HG02870 (cell line): ENCODE data around the gene GRIA3.
A peak's percentile ranks its signal among the peaks of the same experiment; 100 is the strongest.

ENCODE experiments used
- ATAC-seq: cut with Tn5 transposase; IDR thresholded peaks from one replicate; pipeline ENCODE4 v1.9.1; 2021; ENCODE audit warnings: mild to moderate bottlenecking, moderate library complexity; ENCODE audit not compliant: unreplicated experiment

The GRIA3 gene

DNA sequence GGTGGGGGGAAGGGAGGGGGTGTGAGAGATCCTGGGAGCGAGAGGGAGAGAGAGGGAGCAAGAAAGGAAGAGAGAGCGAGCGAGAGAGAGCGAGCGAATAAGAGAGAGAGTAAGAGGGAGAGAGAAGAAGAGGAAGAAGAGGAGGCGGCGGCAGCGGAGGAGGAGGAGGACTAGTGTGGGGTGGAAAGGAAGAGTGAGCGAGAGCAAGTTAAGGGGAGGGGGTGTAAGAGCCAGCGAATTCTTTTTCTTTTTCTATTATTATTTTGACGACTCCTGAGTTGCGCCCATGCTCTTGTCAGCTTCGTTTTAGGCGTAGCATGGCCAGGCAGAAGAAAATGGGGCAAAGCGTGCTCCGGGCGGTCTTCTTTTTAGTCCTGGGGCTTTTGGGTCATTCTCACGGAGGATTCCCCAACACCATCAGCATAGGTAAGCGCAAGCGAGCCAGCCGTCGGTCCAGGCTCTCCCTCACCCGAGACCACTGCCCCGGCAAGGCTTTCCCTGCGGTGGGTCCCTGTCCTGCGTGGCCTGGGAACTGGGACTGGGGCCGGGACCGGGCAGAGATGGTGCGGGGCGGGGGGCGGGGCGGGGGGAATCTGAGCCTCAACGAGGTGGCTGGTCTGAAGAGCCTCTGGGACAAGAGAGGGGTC is at the start of gene GRIA3:
TSS of gene GRIA3 (plus strand) at position 60 of the 647 bp plus-strand sequence. CDS start at position 318, 258 bp downstream.
- no peak for ATAC-seq

DNA sequence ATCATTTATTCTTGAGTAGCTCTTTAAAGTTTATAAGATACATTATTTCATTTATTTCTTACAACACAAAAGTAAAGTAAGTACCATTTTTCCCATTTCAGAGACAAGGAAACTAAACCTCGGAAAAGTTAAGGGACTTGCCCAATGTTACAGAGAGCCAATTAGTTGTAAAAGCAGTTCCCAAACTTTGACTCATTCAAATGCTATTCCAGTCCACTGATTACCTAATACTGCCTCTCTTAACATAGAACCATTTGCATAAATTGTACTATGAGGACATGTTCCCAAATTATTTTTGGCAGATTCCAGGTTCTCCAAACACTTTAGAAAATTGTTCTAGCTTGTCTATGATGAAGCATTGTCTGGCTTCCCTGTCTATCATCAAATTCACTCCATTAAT is 45.6 kb upstream of the GRIA3 start:
- ATAC-seq: no peak

DNA sequence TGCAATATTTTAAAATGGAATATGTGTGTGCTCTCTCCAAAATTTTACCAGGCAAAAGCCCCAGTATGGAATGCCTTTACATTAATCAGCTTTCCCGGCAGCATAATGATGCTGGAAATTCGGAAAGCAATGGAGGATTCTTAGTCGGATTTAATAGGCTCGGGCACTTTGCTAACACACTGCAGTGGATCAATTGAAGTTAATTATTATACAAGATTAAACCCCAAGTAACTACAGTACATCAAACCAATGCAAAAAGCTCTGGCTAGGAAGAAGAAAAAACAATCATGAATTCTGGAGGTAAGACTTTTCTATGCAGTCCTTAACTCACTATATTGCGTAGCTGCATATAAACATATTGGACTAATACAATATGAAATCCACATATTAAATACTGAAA is 43.6 kb upstream of the GRIA3 start:
- ATAC-seq: no peak

DNA sequence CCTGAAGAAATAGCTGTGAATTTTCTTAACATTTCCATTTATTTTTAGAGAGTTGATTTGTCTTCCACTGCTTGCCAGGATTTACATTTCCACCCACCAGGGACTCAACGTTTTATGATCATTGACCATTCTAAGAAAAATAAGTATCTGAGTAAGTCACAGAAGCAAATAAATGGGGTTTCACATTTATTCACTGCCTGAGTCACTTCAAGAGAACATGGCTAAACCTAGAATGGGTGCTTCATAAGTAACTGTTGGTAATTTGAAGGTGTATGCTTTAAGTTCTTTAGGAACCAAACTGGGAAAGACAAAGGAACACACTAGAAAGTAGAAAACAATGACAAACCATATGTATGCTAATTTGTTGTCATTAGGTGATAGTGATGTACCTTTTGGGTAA is 43.2 kb upstream of the GRIA3 start:
- ATAC-seq: no peak

DNA sequence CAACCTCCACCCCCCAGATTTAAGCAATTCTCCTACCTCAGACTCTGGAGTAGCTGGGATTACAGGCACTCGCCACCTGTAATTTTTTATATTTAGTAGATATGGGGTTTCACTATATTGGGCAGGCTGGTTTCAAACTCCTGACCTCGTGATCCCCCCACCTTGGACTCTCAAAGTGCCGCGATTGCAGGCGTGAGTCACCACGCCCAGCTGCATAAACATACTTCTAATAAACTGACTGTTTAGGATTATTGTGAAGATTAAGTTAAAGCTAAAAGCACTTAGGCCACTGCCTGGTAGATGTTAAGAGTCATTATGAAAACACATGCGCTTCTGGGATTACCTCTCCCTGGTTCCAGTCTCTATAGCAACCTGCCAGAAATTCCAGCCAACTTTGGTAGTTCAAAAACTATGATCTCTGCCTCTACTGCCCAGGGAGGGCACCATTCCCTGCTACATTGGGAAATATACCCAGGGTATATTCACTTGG is 30.2 kb upstream of the GRIA3 start:
- no peak for ATAC-seq

DNA sequence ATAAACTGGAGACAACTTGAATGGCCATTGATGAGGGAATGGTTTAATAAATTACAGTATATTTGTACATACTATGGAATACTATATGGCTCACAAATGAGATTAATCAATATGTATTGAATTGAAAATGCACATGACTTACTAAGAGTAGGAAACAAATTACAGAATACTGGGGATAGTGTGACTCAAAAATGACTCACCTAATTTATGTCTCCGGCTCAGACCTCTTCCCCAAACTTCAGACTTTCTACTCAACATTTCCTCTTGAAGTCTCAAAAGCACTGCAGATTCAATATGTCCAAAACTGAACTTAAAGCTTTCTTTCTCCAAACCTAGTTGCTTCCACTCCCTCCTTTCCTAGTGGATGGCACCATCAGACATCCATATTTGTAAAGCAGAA is 28.8 kb upstream of the GRIA3 start:
- no peak for ATAC-seq

DNA sequence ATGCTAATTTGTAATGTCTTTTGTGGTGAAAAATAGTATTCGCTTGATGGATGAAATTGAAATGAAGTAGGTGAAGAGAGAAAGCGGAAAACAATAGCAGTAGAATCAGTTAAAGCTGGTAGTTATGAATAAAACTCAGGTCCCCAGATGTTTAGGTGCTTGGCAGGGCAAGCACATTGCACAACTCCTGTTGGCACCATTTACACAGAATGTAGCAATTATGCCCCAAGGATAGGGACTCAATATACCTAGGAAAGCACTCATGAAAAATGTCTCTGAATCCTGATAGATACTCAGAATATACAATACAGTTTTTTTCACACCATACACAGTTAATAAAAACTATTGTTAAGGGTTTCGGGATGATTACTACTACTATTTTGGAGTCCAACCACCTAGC is 26.5 kb upstream of the GRIA3 start:
- ATAC-seq: no peak

DNA sequence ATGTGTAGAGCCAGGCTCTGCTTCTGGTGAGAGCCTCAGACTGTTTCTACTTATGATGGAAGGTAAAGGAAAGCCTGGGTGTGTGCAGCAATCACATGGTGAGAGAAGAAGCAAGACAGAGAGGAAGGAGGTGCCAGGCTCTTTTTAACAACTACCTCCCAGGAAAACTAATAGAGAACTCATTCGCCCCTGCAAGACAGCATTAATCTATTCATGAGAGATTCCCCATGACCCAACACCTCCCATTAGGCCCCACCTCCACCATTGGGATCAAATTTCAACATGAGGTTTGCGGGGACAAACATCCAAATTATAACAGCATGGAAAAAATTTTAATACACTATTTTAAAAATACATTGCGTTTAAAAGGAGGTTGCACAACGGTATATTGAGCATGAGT is 24.7 kb upstream of the GRIA3 start:
- ATAC-seq: no peak

DNA sequence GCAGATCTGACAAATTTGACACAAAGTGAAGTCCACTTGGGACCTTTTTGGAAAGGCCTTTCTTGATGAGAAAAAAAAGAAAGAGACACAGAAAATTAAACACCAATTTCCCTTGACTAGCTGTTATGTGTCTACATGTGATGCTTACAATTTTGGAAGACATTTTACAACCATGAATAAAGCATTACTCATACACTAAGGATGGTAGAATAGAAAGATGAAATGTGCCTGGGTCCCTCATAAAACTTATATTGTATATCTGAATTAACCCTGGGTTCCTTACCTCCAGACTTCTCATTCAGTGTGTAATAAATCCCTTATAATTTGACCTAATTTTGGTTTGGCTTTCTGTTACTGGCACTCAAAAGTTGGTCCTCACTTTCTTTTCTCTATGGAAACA is 16.5 kb upstream of the GRIA3 start:
- ATAC-seq: no peak

DNA sequence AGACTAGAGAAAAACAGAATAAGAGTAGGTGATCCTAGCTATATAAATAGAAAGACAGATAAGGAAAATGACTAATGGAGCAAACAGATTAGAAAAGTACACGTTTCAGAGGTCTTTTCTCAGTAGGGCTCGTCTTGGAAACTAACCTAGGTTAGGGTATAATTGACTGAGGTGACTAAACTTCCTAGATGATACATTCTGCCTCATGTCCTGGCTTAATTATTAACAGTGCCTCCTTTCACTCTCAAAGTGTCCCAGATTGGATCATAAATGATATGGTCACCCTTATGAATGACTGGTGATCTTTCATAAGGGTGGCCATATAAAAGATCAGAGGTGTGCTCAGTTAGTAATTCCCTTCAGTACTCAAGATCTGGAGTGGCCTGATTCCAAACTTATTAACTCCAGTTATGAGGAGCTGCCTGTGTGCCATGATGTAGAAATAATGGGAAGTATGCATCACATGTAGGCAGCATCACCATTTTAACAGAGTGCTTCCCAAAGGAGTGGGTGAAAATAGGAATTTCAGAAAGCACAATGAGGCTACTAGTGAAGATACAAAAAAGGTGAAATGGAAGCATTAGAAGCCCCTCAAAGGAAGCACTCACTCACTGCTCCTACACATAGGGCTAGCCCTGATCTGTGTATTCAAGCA is 14.7 kb upstream of the GRIA3 start:
- ATAC-seq: no peak

DNA sequence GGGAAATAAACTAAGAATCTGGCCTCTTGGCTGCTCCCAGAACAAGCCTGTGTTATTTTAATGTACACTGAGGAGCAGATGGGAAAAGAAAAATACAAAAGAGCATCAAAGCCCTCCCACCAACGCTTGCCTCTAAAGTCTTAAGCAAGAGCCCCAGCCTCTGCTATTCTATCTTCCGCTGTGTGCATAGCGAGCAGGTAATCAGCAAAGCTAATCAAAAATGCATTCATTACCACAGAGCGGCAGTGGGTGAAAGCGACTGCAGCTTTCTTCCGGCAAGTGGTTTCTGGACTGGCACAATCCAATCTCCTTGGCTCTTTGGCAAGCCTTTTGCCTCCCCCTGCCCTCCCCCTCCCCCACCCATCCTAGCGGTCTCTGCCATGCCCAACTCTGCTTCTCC is 13.5 kb upstream of the GRIA3 start:
- ATAC-seq: no peak

DNA sequence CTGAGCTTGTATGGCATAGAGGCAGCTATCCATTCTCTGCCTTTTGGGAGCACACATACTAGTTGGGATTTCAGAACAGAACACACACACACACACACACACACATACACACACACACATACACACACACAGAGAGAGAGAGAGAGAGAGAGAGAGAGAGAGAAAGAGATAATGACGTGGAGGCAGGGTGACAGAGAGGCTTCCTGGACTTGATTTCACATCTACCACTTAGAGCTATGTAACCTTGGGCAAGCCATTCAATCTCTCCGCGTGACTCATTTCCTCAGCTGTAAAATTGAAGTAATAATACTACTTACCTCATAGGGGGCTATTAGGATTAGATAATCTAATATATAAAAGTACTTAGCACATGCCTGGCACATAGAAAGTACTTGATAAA is 12.3 kb upstream of the GRIA3 start:
- ATAC-seq: no peak

DNA sequence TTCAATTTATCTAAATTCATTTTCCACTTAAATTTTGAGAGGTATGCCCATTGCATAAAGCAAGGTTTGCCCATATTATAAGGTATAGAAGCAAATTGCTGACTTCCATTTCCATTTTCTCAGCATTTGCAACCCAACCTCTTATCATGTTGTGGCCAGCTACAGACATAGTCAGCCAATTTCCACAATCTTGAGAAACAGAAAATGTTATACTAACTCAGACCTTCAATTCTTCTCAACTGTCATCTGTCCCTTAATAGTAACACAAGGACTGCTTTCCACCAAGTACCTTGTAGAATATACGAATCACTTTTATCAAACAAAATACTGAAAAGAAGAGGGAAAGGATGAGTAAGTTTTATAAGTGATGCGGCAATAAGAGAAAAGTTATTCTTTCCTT is 11.2 kb upstream of the GRIA3 start:
- no peak for ATAC-seq

DNA sequence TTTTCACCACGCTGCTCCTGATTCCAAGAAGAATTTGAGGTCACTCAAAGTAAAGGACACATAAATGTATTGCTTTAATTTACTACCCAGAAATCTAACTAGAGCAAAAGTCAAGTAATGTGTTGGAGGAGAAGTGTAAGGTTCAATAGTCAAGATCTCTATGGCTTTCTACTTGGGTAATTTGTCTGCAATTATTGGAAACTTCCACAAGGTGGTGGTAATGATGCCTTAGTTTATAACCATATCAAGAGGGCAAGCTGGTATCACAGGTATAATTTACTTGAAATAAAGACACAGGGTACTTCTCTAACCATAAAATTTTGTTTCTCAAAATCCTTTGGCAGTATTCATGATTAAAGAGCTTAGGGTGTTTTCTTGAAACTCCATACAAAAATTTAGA is 10.2 kb upstream of the GRIA3 start:
- no peak for ATAC-seq

DNA sequence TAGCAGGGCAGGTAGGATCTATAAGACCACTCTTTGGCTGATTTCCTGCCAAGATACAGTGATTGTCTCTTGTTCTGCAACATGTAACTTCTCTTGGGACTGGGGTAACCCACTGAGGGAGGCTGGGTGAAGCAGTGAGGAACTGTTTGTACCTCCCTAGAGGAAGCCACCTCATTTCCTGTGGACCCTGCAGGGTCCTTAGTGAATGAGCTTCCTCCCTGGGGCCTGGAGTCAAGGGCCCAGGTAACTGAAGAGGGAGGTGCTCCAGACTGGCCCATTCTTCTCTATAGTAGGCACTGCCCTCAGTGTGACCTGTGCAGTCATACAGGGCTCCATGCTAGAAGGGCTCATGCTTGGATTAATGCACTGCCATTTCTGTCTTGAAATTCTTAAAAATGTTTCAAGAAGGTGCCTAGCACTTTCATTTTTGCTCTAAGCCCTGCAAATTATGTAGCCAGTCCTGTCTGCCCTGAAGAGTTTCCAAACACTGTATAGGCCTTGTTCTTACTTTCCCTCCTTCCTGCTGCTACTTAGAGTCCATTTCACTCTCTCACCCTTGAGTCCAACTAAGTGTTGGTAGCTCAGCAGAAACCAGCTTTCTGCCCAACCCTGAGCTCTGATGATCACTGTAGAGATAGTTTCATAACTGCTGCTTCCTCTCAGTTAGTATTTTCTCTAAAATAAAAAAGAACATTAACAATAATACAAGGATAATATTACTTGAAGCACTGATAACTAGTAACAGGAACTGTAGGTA is 8.5 kb upstream of the GRIA3 start:
- no peak for ATAC-seq

DNA sequence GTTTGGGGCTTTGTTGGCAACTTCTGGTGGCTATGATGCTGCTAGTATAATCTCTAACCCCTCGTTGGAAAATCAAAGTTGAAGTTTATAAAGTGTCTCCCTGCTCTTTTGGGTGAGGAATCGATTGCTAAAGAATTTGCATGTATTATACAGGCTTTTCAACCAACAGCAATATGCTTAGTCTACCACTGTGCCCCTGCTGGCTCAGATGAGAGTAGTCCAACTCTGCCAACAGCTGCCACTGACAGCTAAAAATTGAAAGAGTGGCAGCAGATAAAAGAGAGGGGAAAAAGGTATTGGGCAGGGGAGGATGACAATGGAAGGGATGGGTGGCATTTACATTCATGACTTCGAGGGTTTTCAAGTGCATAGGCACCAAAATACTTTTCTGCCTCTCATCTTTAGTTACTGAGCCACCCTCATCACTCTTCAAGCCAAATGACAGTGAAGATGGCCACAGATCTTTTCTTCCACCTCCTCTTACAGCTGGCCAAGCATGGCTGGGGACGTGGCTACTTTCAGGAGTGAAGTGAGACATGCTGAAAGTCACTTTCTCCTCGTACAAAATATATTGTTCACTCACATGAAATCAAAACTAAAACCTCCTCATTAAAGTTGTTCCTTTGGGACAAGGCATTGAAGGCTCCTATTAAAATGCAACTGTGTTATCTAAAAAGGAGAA is 2.7 kb upstream of the GRIA3 start:
- peak; percentile 36 for ATAC-seq

DNA sequence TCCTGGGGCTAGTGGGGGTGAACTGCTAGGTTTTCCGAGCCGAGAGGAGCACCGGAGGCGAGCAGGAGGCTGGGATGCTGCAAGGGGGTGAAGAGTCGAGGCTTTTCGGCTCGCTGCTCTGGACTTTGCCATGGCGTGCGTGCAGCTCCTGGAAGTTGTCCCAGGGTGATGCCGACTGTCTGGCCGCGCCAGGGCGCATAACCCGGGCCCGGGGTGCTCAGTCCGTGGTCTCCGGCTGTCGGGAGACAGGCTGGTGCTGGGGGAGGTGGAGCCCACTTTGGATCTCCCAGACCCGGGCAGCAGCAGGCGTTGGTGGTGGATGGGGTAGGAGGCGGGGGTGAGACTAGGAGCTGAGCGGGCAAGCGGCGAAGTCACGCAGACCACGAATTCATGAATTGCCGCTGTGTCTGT is 793 bp downstream of the GRIA3 start:
- ATAC-seq: no peak

DNA sequence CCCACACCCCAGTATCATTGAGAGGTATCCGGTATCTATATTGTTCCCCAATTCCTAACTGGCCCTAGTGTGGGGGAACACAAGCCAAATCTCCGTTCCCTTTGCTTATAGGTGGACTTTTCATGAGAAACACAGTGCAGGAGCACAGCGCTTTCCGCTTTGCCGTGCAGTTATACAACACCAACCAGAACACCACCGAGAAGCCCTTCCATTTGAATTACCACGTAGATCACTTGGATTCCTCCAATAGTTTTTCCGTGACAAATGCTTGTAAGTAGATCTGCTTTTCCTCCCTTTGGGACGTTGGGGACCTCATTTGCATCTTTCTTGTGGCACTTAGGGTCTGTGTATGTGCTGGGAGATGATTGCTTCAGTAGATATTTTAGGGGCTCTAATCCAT is 1.6 kb downstream of the GRIA3 start:
- no peak for ATAC-seq

DNA sequence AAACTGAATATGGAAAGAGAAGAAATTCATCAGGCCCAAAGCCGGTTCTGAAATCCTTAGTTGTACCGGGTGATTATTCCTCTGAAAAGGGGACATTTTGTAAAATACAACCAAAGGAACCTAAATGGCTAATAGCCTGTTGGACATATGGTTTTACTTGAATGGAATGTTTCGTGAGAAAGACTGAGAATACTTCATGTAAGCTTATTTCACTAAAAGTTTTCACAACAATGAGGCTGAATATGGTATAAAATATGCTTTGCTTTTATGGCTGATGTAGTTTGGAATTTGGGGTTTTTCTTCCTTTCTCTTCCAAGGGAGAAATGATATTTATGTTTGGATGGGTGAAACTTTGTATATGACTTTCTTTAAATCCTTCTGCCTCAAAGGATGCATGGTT is 2.7 kb downstream of the GRIA3 start:
- ATAC-seq: no peak

DNA sequence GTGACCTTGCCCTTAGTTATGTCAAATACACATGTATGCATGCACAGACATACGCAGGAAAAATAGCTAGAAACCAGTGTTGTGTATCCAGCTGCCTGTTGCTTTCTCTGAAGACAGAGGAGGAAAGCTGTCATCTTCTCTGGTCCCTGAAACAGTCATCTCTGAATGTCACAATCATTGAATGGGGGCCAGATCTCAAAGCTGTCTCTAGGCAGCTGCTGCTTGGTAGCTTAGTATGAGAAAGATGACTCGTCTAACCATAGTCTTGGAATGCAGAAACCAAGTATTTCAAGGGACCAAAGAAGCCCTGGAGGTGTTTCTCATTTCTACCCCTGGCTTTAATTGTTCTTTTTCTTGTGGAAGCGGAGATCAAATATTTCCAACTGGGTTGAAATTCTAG is 4.0 kb downstream of the GRIA3 start:
- no peak for ATAC-seq

DNA sequence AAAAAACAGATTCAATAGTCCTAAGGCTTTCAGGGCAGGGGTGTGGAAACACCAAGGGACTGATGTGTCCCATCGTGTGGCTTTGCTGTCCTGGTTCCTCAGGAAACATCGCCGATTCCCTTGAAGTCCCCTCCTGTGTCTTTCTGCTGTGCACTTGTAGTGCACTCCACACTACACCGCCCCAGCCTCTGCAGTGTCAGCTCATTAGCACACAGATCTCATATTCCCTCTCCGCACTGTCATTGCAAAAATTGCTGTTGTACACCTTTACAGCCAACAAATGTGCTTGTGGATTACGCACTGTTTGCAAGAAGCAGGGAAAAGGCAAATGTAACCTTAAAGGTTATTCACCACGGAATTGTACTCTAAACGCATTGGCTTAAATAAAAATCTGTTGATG is 5.3 kb downstream of the GRIA3 start:
- ATAC-seq: no peak

DNA sequence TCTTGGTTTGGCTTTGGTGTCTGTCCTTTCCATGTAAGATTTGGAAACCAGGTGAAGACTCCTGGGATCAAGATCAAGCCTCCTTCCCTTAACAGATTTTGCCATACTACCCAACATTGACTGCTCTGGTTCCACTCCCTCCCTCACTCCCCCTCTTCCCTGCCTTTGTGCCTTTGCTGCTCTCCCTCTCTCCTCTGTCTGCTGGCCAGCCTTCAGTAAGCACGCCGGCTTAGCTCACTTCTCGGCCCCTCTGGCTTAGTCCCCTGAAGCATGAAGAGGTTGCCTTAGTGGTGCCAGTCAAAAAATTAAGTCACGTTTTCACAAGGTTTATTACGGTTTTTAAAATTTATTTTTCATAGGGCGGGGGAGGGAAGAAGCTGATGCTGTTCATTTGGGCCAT is 6.0 kb downstream of the GRIA3 start:
- ATAC-seq: no peak
